GM12873 (cell line): ENCODE results near the gene TMPO.

Experiments
- TF ChIP-seq, protein P1 (sequence below): IDR thresholded peaks from 2 replicates; pipeline ENCODE4 v1.5.1; 2012; ENCODE audit warnings: low read depth, mild to moderate bottlenecking, moderate library complexity, low read length, control low read depth; ENCODE audit not compliant: insufficient read depth; ENCODE audit errors: missing control alignments

TMPO gene

DNA sequence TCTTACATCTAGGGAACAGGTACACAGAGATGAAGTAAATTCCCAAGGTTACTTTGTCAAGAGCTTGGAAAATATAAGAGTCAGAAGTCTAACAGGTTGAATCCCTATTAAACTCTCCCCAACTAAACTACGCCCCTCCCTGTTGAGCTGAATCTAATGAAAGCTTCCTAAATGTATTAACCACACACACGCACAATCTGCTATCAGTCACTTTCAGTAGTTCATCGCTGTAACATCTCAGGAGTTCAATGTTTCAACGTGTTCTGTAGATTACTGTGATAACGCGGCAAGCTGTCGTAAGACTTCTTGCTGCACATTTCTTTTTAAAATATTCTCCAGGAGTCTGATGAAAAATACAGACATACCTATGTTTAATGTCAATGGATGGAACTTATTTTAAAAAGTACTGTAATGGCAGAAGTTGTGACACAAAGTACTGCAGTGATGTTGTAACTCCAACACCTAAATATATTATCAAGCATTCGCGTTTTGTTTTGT is 77.5 kb downstream of the TMPO start:
- TF ChIP-seq, protein P1, sequence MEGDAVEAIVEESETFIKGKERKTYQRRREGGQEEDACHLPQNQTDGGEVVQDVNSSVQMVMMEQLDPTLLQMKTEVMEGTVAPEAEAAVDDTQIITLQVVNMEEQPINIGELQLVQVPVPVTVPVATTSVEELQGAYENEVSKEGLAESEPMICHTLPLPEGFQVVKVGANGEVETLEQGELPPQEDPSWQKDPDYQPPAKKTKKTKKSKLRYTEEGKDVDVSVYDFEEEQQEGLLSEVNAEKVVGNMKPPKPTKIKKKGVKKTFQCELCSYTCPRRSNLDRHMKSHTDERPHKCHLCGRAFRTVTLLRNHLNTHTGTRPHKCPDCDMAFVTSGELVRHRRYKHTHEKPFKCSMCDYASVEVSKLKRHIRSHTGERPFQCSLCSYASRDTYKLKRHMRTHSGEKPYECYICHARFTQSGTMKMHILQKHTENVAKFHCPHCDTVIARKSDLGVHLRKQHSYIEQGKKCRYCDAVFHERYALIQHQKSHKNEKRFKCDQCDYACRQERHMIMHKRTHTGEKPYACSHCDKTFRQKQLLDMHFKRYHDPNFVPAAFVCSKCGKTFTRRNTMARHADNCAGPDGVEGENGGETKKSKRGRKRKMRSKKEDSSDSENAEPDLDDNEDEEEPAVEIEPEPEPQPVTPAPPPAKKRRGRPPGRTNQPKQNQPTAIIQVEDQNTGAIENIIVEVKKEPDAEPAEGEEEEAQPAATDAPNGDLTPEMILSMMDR, result no peak

DNA sequence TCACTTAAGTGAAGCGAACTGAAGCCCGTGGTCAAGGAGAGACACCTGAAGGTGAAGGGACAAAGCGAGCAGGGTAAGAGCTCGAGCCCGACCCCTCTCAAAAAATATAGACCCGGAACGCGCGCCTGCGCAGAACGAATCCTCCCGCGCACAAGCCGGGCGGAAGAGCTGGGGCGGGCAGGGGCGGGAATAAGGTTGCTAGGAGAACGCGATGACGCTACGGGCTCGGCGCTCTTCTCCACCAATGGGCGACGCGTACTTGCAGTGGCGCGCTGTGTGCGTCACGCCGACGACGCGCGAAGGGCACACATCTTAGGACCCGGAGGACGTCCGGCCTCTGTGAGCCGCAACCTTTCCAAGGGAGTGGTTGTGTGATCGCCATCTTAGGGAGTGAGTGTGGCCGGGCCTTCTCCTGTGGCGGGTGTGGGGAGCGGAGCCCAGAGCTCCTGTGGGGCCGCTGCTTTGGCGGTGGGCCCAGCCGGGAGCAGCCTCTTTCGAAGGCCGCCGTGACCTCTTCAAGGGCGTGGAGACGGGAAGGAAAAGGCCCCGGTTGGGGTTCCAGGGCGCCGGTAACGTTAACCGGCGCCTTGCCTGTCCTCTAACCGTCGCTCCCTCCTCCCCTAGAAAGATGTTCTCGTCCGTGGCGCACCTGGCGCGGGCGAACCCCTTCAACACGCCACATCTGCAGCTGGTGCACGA is 78.1 kb downstream of the TMPO start, which contains the start of gene SLC25A3:
Gene SLC25A3 (plus strand): TSS at position 336 of the 699 bp plus-strand sequence. CDS start 293 bp downstream, at position 629.
- TF ChIP-seq, protein P1, result no peak

DNA sequence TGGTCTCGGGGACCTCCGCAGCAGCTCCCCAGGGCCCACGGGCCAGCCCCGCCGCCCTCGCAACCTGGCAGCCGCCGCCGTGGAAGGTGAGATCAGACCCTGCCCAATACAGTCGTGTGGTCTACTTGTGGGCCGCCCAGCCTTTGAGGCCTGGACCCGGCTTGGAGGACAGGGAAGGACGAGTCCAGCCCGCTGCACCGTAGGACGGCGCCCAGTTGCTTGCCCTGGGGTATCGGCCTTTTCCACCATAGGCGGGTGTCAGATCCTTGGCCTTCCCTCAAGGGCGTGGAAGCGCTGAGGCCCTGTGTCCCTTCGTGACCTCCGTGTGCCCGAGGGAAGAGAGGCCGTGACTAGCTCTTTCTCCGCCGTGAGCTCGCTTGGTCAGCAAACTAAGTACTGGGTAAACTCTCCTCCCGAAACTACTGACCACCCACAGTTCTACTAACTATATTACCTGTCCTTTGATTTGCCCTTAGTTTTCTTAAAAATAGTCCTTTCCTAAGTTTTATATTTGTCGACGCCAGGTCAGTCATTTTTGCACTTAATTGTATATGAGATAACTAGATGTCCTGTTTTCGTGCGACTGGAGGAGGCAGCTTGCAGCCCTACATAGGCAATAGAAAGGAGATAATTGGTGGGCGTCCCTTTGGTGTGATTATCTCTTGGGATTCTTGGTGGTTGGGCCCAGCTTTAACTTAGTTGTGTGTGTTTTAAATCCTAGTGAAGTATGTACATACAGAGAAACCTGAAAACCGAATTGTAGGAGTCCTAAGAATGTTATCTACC is 78.9 kb downstream of the TMPO start:
- TF ChIP-seq, protein P1, result no peak

DNA sequence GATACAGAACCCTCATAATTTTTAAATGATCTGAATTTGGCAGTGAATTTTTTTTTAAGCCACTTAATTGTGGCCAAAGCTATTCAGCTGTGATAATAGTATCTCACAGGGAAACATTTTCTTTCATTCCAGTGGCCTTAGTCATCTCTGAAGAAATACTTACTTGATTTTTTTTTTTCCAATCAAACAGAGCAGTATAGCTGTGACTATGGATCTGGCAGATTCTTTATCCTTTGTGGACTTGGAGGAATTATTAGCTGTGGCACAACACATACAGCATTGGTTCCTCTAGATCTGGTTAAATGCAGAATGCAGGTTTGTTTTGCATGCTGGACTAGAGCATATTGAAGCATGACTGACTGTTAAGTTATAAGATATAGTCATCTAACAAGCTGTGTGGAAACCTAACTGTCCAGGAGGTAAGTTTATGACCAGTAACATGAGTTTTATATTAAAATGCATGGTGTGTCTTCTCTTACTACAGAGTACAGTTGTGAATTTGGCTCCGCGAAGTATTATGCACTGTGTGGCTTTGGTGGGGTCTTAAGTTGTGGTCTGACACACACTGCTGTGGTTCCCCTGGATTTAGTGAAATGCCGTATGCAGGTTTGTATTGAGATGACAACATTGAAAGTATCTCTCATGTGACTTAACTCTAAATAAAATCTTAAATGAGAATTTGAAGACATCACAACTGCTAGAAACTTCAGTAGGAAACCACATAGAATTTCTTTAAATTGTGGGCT is 80.0 kb downstream of the TMPO start:
- TF ChIP-seq, protein P1, result no peak
